ENCODE results near the gene EFCAB11.

EFCAB11 gene

GRCh38 chr14:89953602-89954001 lies 928 bp downstream of the EFCAB11 start:
- no peak overlapping the region; the same call in 1 of the 2 replicates for H3K4me3 ChIP-seq (ENCODE audit: control insufficient read depth, low read depth, low read length)
- DNase-seq (ENCODE audit: low read depth) = no peak
- no peak for TF ChIP-seq CTCF (IDR thresholded peaks at IDR 0.05; ENCODE audit: control insufficient read depth, insufficient read depth, low read depth, low read length, missing control alignments)

- no peak for TF ChIP-seq CTCF (IDR thresholded peaks at IDR 0.05; ENCODE audit: control insufficient read depth, insufficient read depth, low read depth, low read length, missing control alignments)
- no peak overlapping the region for H3K4me3 ChIP-seq (ENCODE audit: control insufficient read depth, low read depth, low read length)
- DNase-seq (ENCODE audit: low read depth) = no peak
Measured at GRCh38 chr14:89952576-89952975, 2.0 kb downstream of the EFCAB11 start.

GRCh38 chr14:89947344-89947743 lies 7.2 kb downstream of the EFCAB11 start:
- H3K4me3 ChIP-seq (ENCODE audit: control insufficient read depth, low read depth, low read length) = no peak overlapping the region
- DNase-seq (ENCODE audit: low read depth) = no peak
- no peak for TF ChIP-seq CTCF (IDR thresholded peaks at IDR 0.05; ENCODE audit: control insufficient read depth, insufficient read depth, low read depth, low read length, missing control alignments)

GRCh38 chr14:89941830-89942377 lies 12.6 kb downstream of the EFCAB11 start:
- no peak for DNase-seq (ENCODE audit: low read depth)
- TF ChIP-seq CTCF (IDR thresholded peaks at IDR 0.05; ENCODE audit: control insufficient read depth, insufficient read depth, low read depth, low read length, missing control alignments) = no peak

GRCh38 chr14:89936654-89937185 lies 17.8 kb downstream of the EFCAB11 start:
- H3K4me3 ChIP-seq (ENCODE audit: control insufficient read depth, low read depth, low read length) = no peak overlapping the region
- TF ChIP-seq CTCF (IDR thresholded peaks at IDR 0.05; ENCODE audit: control insufficient read depth, insufficient read depth, low read depth, low read length, missing control alignments) = no peak
- DNase-seq (ENCODE audit: low read depth) = no peak

More at GRCh38 chr14:89941830-89942377, 12.6 kb downstream of the EFCAB11 start:
- H3K4me3 ChIP-seq (ENCODE audit: control insufficient read depth, low read depth, low read length) = no peak overlapping the region

GRCh38 chr14:89933002-89933401 lies 21.5 kb downstream of the EFCAB11 start:
- DNase-seq (ENCODE audit: low read depth) = no peak
- H3K4me3 ChIP-seq (ENCODE audit: control insufficient read depth, low read depth, low read length) = no peak overlapping the region
- no peak for TF ChIP-seq CTCF (IDR thresholded peaks at IDR 0.05; ENCODE audit: control insufficient read depth, insufficient read depth, low read depth, low read length, missing control alignments)
